HCT116 (cell line): ENCODE data around the gene RSAD2.

ENCODE experiments used
- EZH2 ChIP-seq: fragments of 200-600 bp; sonication (generic); IDR thresholded peaks from 2 replicates; pipeline ENCODE4 v1.6.1; 2017; ENCODE audit warnings: antibody characterized with exemption, mixed run types
- EZH2phosphoT487 ChIP-seq: fragments of 200-600 bp; IDR thresholded peaks from 2 replicates; pipeline ENCODE4 v1.6.1; 2018; ENCODE audit warnings: antibody characterized with exemption, borderline replicate concordance
- FOSL1 ChIP-seq: IDR thresholded peaks from 2 replicates; pipeline ENCODE4 v1.6.1; 2012; ENCODE audit warnings: low read depth
- JUND ChIP-seq: IDR thresholded peaks from 2 replicates; pipeline ENCODE4 v1.6.1; 2012
- POLR2A ChIP-seq: IDR thresholded peaks from 2 replicates; pipeline ENCODE4 v1.7.0; 2011; ENCODE audit warnings: borderline replicate concordance; ENCODE audit not compliant: insufficient read depth, insufficient read length; ENCODE audit errors: extremely low read depth
- RAD21 ChIP-seq: IDR thresholded peaks from 2 replicates; pipeline ENCODE4 v1.6.1; 2012; ENCODE audit warnings: low read depth, mild to moderate bottlenecking
- SIN3A ChIP-seq: IDR thresholded peaks from 2 replicates; pipeline ENCODE4 v1.6.1; 2012; ENCODE audit warnings: low read depth
- YY1 ChIP-seq: IDR thresholded peaks from 2 replicates; pipeline ENCODE4 v1.6.1; 2011; ENCODE audit warnings: low read length, low read depth, moderate library complexity, mild to moderate bottlenecking; ENCODE audit not compliant: insufficient replicate concordance; ENCODE audit errors: extremely low read depth
- ZFX ChIP-seq: fragments of 450-650 bp; IDR thresholded peaks from 2 replicates; pipeline ENCODE4 v1.6.1; 2017
- TF ChIP-seq, protein P1 (sequence below): IDR thresholded peaks from 2 replicates; pipeline ENCODE4 v1.6.1; 2012
- TF ChIP-seq, protein P2 (sequence below), 3 experiments: fragments of 200-600 bp in 1 of 3; sonication (generic) in 1 of 3; IDR thresholded peaks in 2 of 3; conservative IDR thresholded peaks in 1 of 3; 2 replicates each; pipeline ENCODE4 v1.5.1; 2012 to 2017; ENCODE audit warnings: low read depth in 2 of 3, low read length in 2 of 3, antibody characterized with exemption in 1 of 3, borderline replicate concordance in 1 of 3, control low read depth in 1 of 3, mild to moderate bottlenecking in 1 of 3, mixed read lengths in 1 of 3, mixed run types in 1 of 3, moderate library complexity in 1 of 3; ENCODE audit not compliant: insufficient read depth in 1 of 3
- TF ChIP-seq, protein P3 (sequence below): IDR thresholded peaks from 2 replicates; pipeline ENCODE4 v1.6.1; 2012; ENCODE audit warnings: low read depth
- TF ChIP-seq, protein P4 (sequence below): IDR thresholded peaks from 2 replicates; pipeline ENCODE4 v1.6.1; 2011; ENCODE audit warnings: mild to moderate bottlenecking, low read length, moderate library complexity; ENCODE audit not compliant: insufficient replicate concordance; ENCODE audit errors: extremely low read depth

DNA sequence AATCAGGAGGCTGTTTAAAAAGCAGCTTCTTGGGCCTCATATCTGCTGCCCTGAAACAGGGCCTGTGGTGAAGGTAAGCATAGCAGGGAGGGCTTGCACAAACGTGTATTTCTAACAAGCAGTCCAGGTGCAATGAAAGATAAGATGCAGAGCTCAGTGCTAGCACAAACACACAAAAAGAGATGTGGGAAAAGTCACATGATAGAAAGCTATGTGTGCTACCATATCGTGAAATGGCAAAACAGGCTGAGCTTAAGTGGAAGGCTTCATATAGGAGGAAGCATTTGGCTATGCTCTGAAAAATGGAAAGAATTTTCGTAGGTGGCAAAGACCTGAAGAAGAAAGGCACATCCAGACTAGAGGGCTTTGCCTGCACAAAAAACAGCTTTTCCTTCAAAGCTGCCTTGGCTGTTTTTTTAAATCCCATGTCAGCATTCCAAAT is 10.2 kb downstream of the RSAD2 start:
- TF ChIP-seq POLR2A (no peak), RAD21 (no peak), YY1 (no peak), SIN3A (no peak), EZH2 (no peak), FOSL1 (no peak), EZH2phosphoT487 (no peak), JUND (no peak), ZFX (no peak)
- TF ChIP-seq, protein P1, sequence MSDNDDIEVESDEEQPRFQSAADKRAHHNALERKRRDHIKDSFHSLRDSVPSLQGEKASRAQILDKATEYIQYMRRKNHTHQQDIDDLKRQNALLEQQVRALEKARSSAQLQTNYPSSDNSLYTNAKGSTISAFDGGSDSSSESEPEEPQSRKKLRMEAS, result no peak
- TF ChIP-seq, protein P2, sequence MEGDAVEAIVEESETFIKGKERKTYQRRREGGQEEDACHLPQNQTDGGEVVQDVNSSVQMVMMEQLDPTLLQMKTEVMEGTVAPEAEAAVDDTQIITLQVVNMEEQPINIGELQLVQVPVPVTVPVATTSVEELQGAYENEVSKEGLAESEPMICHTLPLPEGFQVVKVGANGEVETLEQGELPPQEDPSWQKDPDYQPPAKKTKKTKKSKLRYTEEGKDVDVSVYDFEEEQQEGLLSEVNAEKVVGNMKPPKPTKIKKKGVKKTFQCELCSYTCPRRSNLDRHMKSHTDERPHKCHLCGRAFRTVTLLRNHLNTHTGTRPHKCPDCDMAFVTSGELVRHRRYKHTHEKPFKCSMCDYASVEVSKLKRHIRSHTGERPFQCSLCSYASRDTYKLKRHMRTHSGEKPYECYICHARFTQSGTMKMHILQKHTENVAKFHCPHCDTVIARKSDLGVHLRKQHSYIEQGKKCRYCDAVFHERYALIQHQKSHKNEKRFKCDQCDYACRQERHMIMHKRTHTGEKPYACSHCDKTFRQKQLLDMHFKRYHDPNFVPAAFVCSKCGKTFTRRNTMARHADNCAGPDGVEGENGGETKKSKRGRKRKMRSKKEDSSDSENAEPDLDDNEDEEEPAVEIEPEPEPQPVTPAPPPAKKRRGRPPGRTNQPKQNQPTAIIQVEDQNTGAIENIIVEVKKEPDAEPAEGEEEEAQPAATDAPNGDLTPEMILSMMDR (IDR thresholded peaks at IDR 0.05 in 2 of 3, conservative IDR thresholded peaks at IDR 0.05 in 1 of 3; ENCODE audit: borderline replicate concordance in 1 of 3, insufficient read depth in 1 of 3, low read depth in 2 of 3, low read length in 2 of 3), result no peak
- TF ChIP-seq, protein P3, sequence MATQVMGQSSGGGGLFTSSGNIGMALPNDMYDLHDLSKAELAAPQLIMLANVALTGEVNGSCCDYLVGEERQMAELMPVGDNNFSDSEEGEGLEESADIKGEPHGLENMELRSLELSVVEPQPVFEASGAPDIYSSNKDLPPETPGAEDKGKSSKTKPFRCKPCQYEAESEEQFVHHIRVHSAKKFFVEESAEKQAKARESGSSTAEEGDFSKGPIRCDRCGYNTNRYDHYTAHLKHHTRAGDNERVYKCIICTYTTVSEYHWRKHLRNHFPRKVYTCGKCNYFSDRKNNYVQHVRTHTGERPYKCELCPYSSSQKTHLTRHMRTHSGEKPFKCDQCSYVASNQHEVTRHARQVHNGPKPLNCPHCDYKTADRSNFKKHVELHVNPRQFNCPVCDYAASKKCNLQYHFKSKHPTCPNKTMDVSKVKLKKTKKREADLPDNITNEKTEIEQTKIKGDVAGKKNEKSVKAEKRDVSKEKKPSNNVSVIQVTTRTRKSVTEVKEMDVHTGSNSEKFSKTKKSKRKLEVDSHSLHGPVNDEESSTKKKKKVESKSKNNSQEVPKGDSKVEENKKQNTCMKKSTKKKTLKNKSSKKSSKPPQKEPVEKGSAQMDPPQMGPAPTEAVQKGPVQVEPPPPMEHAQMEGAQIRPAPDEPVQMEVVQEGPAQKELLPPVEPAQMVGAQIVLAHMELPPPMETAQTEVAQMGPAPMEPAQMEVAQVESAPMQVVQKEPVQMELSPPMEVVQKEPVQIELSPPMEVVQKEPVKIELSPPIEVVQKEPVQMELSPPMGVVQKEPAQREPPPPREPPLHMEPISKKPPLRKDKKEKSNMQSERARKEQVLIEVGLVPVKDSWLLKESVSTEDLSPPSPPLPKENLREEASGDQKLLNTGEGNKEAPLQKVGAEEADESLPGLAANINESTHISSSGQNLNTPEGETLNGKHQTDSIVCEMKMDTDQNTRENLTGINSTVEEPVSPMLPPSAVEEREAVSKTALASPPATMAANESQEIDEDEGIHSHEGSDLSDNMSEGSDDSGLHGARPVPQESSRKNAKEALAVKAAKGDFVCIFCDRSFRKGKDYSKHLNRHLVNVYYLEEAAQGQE, result no peak
- TF ChIP-seq, protein P4, sequence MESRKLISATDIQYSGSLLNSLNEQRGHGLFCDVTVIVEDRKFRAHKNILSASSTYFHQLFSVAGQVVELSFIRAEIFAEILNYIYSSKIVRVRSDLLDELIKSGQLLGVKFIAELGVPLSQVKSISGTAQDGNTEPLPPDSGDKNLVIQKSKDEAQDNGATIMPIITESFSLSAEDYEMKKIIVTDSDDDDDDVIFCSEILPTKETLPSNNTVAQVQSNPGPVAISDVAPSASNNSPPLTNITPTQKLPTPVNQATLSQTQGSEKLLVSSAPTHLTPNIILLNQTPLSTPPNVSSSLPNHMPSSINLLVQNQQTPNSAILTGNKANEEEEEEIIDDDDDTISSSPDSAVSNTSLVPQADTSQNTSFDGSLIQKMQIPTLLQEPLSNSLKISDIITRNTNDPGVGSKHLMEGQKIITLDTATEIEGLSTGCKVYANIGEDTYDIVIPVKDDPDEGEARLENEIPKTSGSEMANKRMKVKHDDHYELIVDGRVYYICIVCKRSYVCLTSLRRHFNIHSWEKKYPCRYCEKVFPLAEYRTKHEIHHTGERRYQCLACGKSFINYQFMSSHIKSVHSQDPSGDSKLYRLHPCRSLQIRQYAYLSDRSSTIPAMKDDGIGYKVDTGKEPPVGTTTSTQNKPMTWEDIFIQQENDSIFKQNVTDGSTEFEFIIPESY, result no peak
